Common myeloid progenitor, CD34-positive (primary cell): ENCODE measurements around the gene AGMO.
A peak's percentile ranks its signal among the peaks of the same experiment; 100 is the strongest.

Experiments used
- CTCF ChIA-PET: fragments of 350-600 bp; sonication (Branson Sonifier 250); formaldehyde crosslinking; loops from one replicate; lab custom pipeline; 2021; ENCODE audit warnings: antibody characterized with exemption; lab: Charles Lee
- POLR2A ChIA-PET: fragments of 350-600 bp; sonication (Branson Sonifier 250); formaldehyde crosslinking; loops from one replicate; lab custom pipeline; 2021; ENCODE audit warnings: antibody characterized with exemption; lab: Charles Lee
- DNase-seq, 3 donors: peaks; one replicate each; pipeline versions ENCODE4 v3.0.0 to v3.0.0-alpha.2; 2013
- H3K27ac ChIP-seq, 2 experiments: 1 replicate in 1 of 2; 2 replicates in 1 of 2; pipeline ENCODE4 v1.7.0; 2013; ENCODE audit warnings: inconsistent platforms in 2 of 2, low read length in 2 of 2, mild to moderate bottlenecking in 2 of 2, low read depth in 1 of 2, moderate library complexity in 1 of 2; ENCODE audit not compliant: severe bottlenecking in 2 of 2, insufficient read depth in 1 of 2, poor library complexity in 1 of 2
- H3K27me3 ChIP-seq, 5 experiments: replicated peaks in 2 of 5; 1 replicate in 3 of 5; 2 replicates in 2 of 5; pipeline versions ENCODE4 v1.6.1 to v1.7.0; 2013; ENCODE audit warnings: low read length in 4 of 5, mild to moderate bottlenecking in 2 of 5, moderate library complexity in 2 of 5, inconsistent platforms in 1 of 5; ENCODE audit not compliant: insufficient read depth in 5 of 5, control insufficient read depth in 4 of 5
- H3K36me3 ChIP-seq, 4 experiments: 1 replicate in 2 of 4; 2 replicates in 2 of 4; pipeline versions ENCODE4 v1.6.1 to v1.7.0; 2013; ENCODE audit warnings: low read length in 3 of 4, control low read depth in 1 of 4, mild to moderate bottlenecking in 1 of 4; ENCODE audit not compliant: control insufficient read depth in 4 of 4, insufficient read depth in 4 of 4
- H3K4me1 ChIP-seq, 4 experiments: 1 replicate in 3 of 4; 2 replicates in 1 of 4; pipeline versions ENCODE4 v1.6.1 to v1.7.1; 2013; ENCODE audit warnings: low read length in 3 of 4, mild to moderate bottlenecking in 3 of 4, control low read depth in 1 of 4, inconsistent platforms in 1 of 4, moderate library complexity in 1 of 4; ENCODE audit not compliant: control insufficient read depth in 4 of 4, insufficient read depth in 4 of 4; ENCODE audit errors: control extremely low read depth in 1 of 4
- H3K4me3 ChIP-seq, 7 experiments: 1 replicate in 4 of 7; 2 replicates in 3 of 7; pipeline versions ENCODE4 v1.5.1 to v1.7.0; 2013; ENCODE audit warnings: mild to moderate bottlenecking in 7 of 7, low read length in 6 of 7, moderate library complexity in 6 of 7, inconsistent platforms in 2 of 7, low read depth in 2 of 7, control low read depth in 1 of 7; ENCODE audit not compliant: insufficient read depth in 4 of 7, control insufficient read depth in 1 of 7; ENCODE audit errors: extremely low read depth in 1 of 7
- H3K9me3 ChIP-seq, 5 experiments: 1 replicate in 4 of 5; 2 replicates in 1 of 5; pipeline versions ENCODE4 v1.6.1 to v1.7.1; 2013; ENCODE audit warnings: low read length in 4 of 5, mild to moderate bottlenecking in 2 of 5, inconsistent platforms in 1 of 5, low read depth in 1 of 5, moderate library complexity in 1 of 5; ENCODE audit not compliant: control insufficient read depth in 4 of 5, insufficient read depth in 2 of 5; ENCODE audit errors: control extremely low read depth in 1 of 5
- WGBS: methylation state at CpG from one replicate; pipeline ENCODE4 v1.1.5; 2013; ENCODE audit not compliant: insufficient coverage; 5-methylcytosine and 5-hydroxymethylcytosine counted together

The AGMO gene

GRCh38 chr7:15407910-15408309 lies 153.9 kb downstream of the AGMO start:
- Histone ChIP-seq H3K36me3 (no peaks in the 10 kb centered on the region), H3K9me3 (no peaks in the 10 kb centered on the region), H3K4me1 (peaks cover 0 to 15% (median 4%) of the 10 kb centered on the region in 4 experiments), H3K4me3 (no peak overlapping the region), H3K27me3 (no peaks in the 10 kb centered on the region), H3K27ac (peak overlapping the region in 1 of 2 experiments; percentile 23)
- DNase-seq = peak; percentile 84 to 94 (median 87)
- 0% methylated on average over 2 of the region's 4 CpGs for WGBS
- CTCF ChIA-PET = interaction anchor here (0.6 kb wide), 1 partner anchor 1175 kb away, joined by 3 read pairs; no protein-coding TSS in a partner anchor
- POLR2A ChIA-PET = no interaction called here

- peak in 2 of 3 donors; percentile 45 to 66 for DNase-seq
- H3K4me1 ChIP-seq = peaks cover 0 to 15% (median 4%) of the 10 kb centered on the region in 4 experiments
- no peak overlapping the region for H3K4me3 ChIP-seq
- no peaks in the 10 kb centered on the region for H3K27me3 ChIP-seq
- ChIA-PET POLR2A (no interaction called here), CTCF (no interaction called here)
- H3K36me3 ChIP-seq = no peaks in the 10 kb centered on the region
- no peak overlapping the region for H3K27ac ChIP-seq
- H3K9me3 ChIP-seq = no peaks in the 10 kb centered on the region
- WGBS = 0% methylated on average over 2 of the region's 2 CpGs
Measured at GRCh38 chr7:15403751-15404150, 158.1 kb downstream of the AGMO start.

- no peaks in the 10 kb centered on the region for H3K9me3 ChIP-seq
- H3K4me3 ChIP-seq = no peak overlapping the region
- H3K4me1 ChIP-seq = peaks cover 0 to 12% (median 3%) of the 10 kb centered on the region in 4 experiments
- H3K27ac ChIP-seq = no peak overlapping the region
- no peaks in the 10 kb centered on the region for H3K36me3 ChIP-seq
- POLR2A ChIA-PET = no interaction called here
- WGBS = no CpG with 5 or more reads among the region's 1 CpG
- CTCF ChIA-PET = no interaction called here
- no peaks in the 10 kb centered on the region for H3K27me3 ChIP-seq
- DNase-seq = no peak
Measured at GRCh38 chr7:15403315-15403714, 158.5 kb downstream of the AGMO start.

- H3K27ac ChIP-seq = no peak overlapping the region
- no peak overlapping the region for H3K4me3 ChIP-seq
- no peaks in the 10 kb centered on the region for H3K27me3 ChIP-seq
- 67% methylated on average over 1 of the region's 2 CpGs for WGBS
- no peaks in the 10 kb centered on the region for H3K36me3 ChIP-seq
- H3K9me3 ChIP-seq = no peaks in the 10 kb centered on the region
- no peak for DNase-seq
- peaks cover 0 to 5% (median under 1%) of the 10 kb centered on the region in 4 experiments for H3K4me1 ChIP-seq
- POLR2A ChIA-PET = no interaction called here
- CTCF ChIA-PET = no interaction called here
Measured at GRCh38 chr7:15402436-15403136, 159.2 kb downstream of the AGMO start.

- Histone ChIP-seq H3K27me3 (no peaks in the 10 kb centered on the region), H3K4me1 (peaks cover 0 to 5% (median under 1%) of the 10 kb centered on the region in 4 experiments), H3K27ac (no peak overlapping the region), H3K9me3 (peaks cover 0 to 6% (median 2%) of the 10 kb centered on the region in 5 experiments), H3K4me3 (no peak overlapping the region), H3K36me3 (no peaks in the 10 kb centered on the region)
- DNase-seq = no peak
- WGBS = 100% methylated on average over 2 of the region's 3 CpGs
- CTCF ChIA-PET = interaction anchor here (0.9 kb wide), 1 partner anchor 13 kb away, joined by 3 read pairs; no protein-coding TSS in a partner anchor
- POLR2A ChIA-PET = no interaction called here
Measured at GRCh38 chr7:15400440-15400839, 161.4 kb downstream of the AGMO start.

- CTCF ChIA-PET = no interaction called here
- no peaks in the 10 kb centered on the region for H3K36me3 ChIP-seq
- H3K4me1 ChIP-seq = peaks cover 0 to 5% (median under 1%) of the 10 kb centered on the region in 4 experiments
- H3K27ac ChIP-seq = no peak overlapping the region
- POLR2A ChIA-PET = no interaction called here
- H3K9me3 ChIP-seq = peaks cover 0 to 6% (median 2%) of the 10 kb centered on the region in 5 experiments
- no peak for DNase-seq
- H3K27me3 ChIP-seq = no peaks in the 10 kb centered on the region
- H3K4me3 ChIP-seq = no peak overlapping the region
- 100% methylated on average over 1 of the region's 2 CpGs for WGBS
Measured at GRCh38 chr7:15399441-15399840, 162.4 kb downstream of the AGMO start.

GRCh38 chr7:15397922-15398760 lies 163.7 kb downstream of the AGMO start:
- no peaks in the 10 kb centered on the region for H3K36me3 ChIP-seq
- H3K4me1 ChIP-seq = no peaks in the 10 kb centered on the region
- no peak for DNase-seq
- no peaks in the 10 kb centered on the region for H3K27me3 ChIP-seq
- 100% methylated on average over 3 of the region's 9 CpGs for WGBS
- ChIA-PET CTCF (no interaction called here), POLR2A (no interaction called here)
- H3K9me3 ChIP-seq = peaks cover 0 to 6% (median 2%) of the 10 kb centered on the region in 5 experiments
- H3K4me3 ChIP-seq = no peak overlapping the region
- no peak overlapping the region for H3K27ac ChIP-seq
